Measurements from ENCODE around the gene KCNJ6. TPM values are rescaled to one million over a fixed set of nuclear protein-coding genes. Genes with fewer than 3 reads are reported as not detected.
A peak's percentile ranks its signal among the peaks of the same experiment; 100 is the strongest.

KCNJ6 gene
- total RNA-seq, 2 experiments from 2014 or later = not detected

- peaks cover 10% of the 10 kb centered on the region for H3K4me1 ChIP-seq (ENCODE audit: insufficient read depth, low read length, poor library complexity, severe bottlenecking)
- no peaks in the 10 kb centered on the region for H3K36me3 ChIP-seq (ENCODE audit: insufficient read depth, low read length)
- H3K4me2 ChIP-seq (ENCODE audit: low read length) = no peak overlapping the region
- intact Hi-C loops (cut with micrococcal nuclease; ENCODE audit: unreplicated experiment) = no loop called here
- ChIA-PET CTCF (ENCODE audit: unreplicated experiment) (no interaction called here), POLR2A (interaction anchor here (0.7 kb wide), 1 partner anchor 19 kb away, joined by 4 read pairs; no protein-coding TSS in a partner anchor)
- H3K9me3 ChIP-seq (ENCODE audit: low read length) = no peaks in the 10 kb centered on the region
- BruUV-seq (replicated peaks) = no TSS peak
- H4K20me1 ChIP-seq (ENCODE audit: insufficient read depth, low read length) = no peaks in the 10 kb centered on the region
- H3K27ac ChIP-seq (ENCODE audit: low read depth, low read length, poor library complexity, severe bottlenecking) = no peak overlapping the region
- no peak for TF ChIP-seq EZH2phosphoT487 (IDR thresholded peaks at IDR 0.05; ENCODE audit: borderline replicate concordance, low read depth, low read length)
- TF ChIP-seq, protein P1, sequence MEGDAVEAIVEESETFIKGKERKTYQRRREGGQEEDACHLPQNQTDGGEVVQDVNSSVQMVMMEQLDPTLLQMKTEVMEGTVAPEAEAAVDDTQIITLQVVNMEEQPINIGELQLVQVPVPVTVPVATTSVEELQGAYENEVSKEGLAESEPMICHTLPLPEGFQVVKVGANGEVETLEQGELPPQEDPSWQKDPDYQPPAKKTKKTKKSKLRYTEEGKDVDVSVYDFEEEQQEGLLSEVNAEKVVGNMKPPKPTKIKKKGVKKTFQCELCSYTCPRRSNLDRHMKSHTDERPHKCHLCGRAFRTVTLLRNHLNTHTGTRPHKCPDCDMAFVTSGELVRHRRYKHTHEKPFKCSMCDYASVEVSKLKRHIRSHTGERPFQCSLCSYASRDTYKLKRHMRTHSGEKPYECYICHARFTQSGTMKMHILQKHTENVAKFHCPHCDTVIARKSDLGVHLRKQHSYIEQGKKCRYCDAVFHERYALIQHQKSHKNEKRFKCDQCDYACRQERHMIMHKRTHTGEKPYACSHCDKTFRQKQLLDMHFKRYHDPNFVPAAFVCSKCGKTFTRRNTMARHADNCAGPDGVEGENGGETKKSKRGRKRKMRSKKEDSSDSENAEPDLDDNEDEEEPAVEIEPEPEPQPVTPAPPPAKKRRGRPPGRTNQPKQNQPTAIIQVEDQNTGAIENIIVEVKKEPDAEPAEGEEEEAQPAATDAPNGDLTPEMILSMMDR (conservative IDR thresholded peaks at IDR 0.05; ENCODE audit: low read length) = no peak
- H3K4me3 ChIP-seq (ENCODE audit: low read depth, low read length, poor library complexity, severe bottlenecking) = no peak overlapping the region
- DNase-seq (ENCODE audit: low spot score) = no peak
- peak overlapping the region; percentile 85; the same call in 1 of the 2 replicates for H2AFZ ChIP-seq (ENCODE audit: low read length)
- H3K9me2 ChIP-seq (ENCODE audit: insufficient read depth, low read length) = no peaks in the 10 kb centered on the region
- no peaks in the 10 kb centered on the region for H3K79me2 ChIP-seq (ENCODE audit: insufficient read depth, low read depth, low read length)
Observed at GRCh38 chr21:37564924-37565529, 351.2 kb downstream of the KCNJ6 start.

DNA sequence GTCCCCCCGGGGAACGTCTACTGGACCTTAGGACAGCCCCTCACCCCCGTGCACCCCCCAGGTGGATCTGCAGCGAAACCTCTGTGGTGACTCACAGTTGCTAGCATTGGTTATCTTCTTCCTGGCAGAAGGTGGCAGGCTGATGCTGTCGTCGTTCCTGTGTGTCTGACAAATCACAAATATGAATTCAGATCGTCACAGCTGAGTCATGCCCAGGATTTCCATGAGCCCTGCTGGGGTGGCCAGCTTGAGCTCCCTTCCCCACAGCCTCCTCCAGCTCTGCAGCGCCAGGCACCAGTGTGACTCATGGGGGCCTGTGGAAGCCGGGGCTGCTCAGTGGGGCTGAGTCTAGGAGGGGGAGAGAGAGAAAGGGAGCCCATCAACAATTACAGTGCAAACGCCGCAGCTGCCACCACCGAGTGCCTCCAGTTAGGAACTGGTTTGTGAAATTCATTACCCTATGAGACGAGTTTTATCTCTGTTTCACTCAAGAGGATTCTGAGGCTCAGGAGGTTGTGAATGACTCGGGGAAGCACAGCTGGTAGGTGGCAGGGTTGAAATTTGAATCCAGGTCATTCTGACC, 351.8 kb downstream of the KCNJ6 start:
- ChIA-PET CTCF (ENCODE audit: unreplicated experiment) (no interaction called here), POLR2A (interaction anchor here (0.7 to 1.1 kb wide), 2 partner anchors 20 to 21 kb away, joined by 3 to 4 read pairs; no protein-coding TSS in a partner anchor)
- Histone ChIP-seq H3K4me3 (ENCODE audit: low read depth, low read length, poor library complexity, severe bottlenecking) (peak overlapping the region; percentile 68), H3K79me2 (ENCODE audit: insufficient read depth, low read depth, low read length) (no peaks in the 10 kb centered on the region), H4K20me1 (ENCODE audit: insufficient read depth, low read length) (no peaks in the 10 kb centered on the region), H3K9me3 (ENCODE audit: low read length) (no peaks in the 10 kb centered on the region), H3K4me2 (ENCODE audit: low read length) (peak overlapping the region; percentile 62), H3K27ac (ENCODE audit: low read depth, low read length, poor library complexity, severe bottlenecking) (no peak overlapping the region), H2AFZ (ENCODE audit: low read length) (peak overlapping the region; percentile 85; the same call in 1 of the 2 replicates), H3K36me3 (ENCODE audit: insufficient read depth, low read length) (no peaks in the 10 kb centered on the region), H3K4me1 (ENCODE audit: insufficient read depth, low read length, poor library complexity, severe bottlenecking) (peaks cover 10% of the 10 kb centered on the region), H3K9me2 (ENCODE audit: insufficient read depth, low read length) (no peaks in the 10 kb centered on the region)
- no peak for DNase-seq (ENCODE audit: low spot score)
- intact Hi-C loops (cut with micrococcal nuclease; ENCODE audit: unreplicated experiment) = no loop called here
- TF ChIP-seq, protein P1 (conservative IDR thresholded peaks at IDR 0.05; ENCODE audit: low read length) = no peak
- no peak for TF ChIP-seq EZH2phosphoT487 (IDR thresholded peaks at IDR 0.05; ENCODE audit: borderline replicate concordance, low read depth, low read length)
- no TSS peak for BruUV-seq (replicated peaks)
